Vagina (tissue), 2 donors: Measurements from ENCODE around the gene VGF. TPM values are rescaled to one million over a fixed set of nuclear protein-coding genes. Genes with fewer than 3 reads are reported as not detected.
"Not testable (repeated sequence)": the region's sequence is repeated elsewhere in the genome, so short reads cannot be mapped to it uniquely, and the experiment has no call there.

ENCODE experiments used
- DNase-seq, 2 donors: peaks; one replicate each; pipeline ENCODE4 v3.0.0-alpha.2; 2017; ENCODE audit errors: extremely low spot score in 2 of 2
- H3K27ac ChIP-seq: fragments of 200-600 bp; sonication (generic); one replicate; pipeline ENCODE4 v1.5.1; 2019
- H3K27me3 ChIP-seq: fragments of 200-600 bp; sonication (generic); one replicate; pipeline ENCODE4 v1.5.1; 2019
- H3K36me3 ChIP-seq, 2 donors: fragments of 200-600 bp; sonication (generic); one replicate each; pipeline ENCODE4 v1.5.1; 2017 to 2019
- H3K4me1 ChIP-seq: fragments of 200-600 bp; sonication (generic); one replicate; pipeline ENCODE4 v1.5.1; 2019
- H3K4me3 ChIP-seq, 2 donors: fragments of 200-600 bp; sonication (generic); 1 replicate in 1 of 2; 2 replicates in 1 of 2; pipeline ENCODE4 v1.5.1; 2016 to 2019
- H3K9me3 ChIP-seq: fragments of 200-600 bp; sonication (generic); one replicate; pipeline ENCODE4 v1.5.1; 2019
- POLR2A ChIP-seq, 2 donors: fragments of 450-650 bp; IDR thresholded peaks; one replicate each; pipeline ENCODE4 v1.6.1; 2017; ENCODE audit warnings: antibody characterized with exemption in 2 of 2, mild to moderate bottlenecking in 2 of 2, moderate library complexity in 2 of 2
- POLR2AphosphoS5 ChIP-seq, 2 donors: sonication (generic); formaldehyde crosslinking; IDR thresholded peaks; one replicate each; pipeline ENCODE4 v1.9.0; 2017; ENCODE audit warnings: antibody characterized with exemption in 2 of 2, mild to moderate bottlenecking in 2 of 2, low read depth in 1 of 2; ENCODE audit not compliant: insufficient read depth in 1 of 2
- intact Hi-C: fragments of 100-400 bp; cut with DNase I; formaldehyde crosslinking; loops from one replicate; pipeline ENCODE4 v1.15.1; 2023
- total RNA-seq: library from RNA; depleted of rRNA; stranded (reverse); fragments of >200 nt; gene quantifications from one replicate; pipeline ENCODE4 v1.2.3, GENCODE V29; 2016
- TF ChIP-seq, protein P1 (sequence below), 3 experiments: fragments of 450-650 bp in 2 of 3; fragments of 200-600 bp in 1 of 3; sonication (generic) in 1 of 3; IDR thresholded peaks; one replicate each; pipeline ENCODE4 v1.5.1; 2017 to 2019; ENCODE audit warnings: antibody characterized with exemption in 3 of 3, mild to moderate bottlenecking in 2 of 3, moderate library complexity in 2 of 3

Gene VGF
- total RNA-seq, 1 donor from 2014 or later: 1.2 TPM

GRCh38 chr7:101207459-101207858 lies 42.1 kb upstream of the VGF start:
- intact Hi-C loops: no loop called here
- Histone ChIP-seq H3K4me1 (no peaks in the 10 kb centered on the region), H3K36me3 (peaks cover 0 to 41% of the 10 kb centered on the region in 2 donors), H3K9me3 (no peaks in the 10 kb centered on the region), H3K27ac (no peak overlapping the region), H3K27me3 (no peaks in the 10 kb centered on the region), H3K4me3 (no peak overlapping the region)
- TF ChIP-seq POLR2AphosphoS5 (IDR thresholded peaks at IDR 0.05; ENCODE audit: insufficient read depth in 1 of 2, low read depth in 1 of 2) (no peak), POLR2A (IDR thresholded peaks at IDR 0.05) (no peak)
- TF ChIP-seq, protein P1, sequence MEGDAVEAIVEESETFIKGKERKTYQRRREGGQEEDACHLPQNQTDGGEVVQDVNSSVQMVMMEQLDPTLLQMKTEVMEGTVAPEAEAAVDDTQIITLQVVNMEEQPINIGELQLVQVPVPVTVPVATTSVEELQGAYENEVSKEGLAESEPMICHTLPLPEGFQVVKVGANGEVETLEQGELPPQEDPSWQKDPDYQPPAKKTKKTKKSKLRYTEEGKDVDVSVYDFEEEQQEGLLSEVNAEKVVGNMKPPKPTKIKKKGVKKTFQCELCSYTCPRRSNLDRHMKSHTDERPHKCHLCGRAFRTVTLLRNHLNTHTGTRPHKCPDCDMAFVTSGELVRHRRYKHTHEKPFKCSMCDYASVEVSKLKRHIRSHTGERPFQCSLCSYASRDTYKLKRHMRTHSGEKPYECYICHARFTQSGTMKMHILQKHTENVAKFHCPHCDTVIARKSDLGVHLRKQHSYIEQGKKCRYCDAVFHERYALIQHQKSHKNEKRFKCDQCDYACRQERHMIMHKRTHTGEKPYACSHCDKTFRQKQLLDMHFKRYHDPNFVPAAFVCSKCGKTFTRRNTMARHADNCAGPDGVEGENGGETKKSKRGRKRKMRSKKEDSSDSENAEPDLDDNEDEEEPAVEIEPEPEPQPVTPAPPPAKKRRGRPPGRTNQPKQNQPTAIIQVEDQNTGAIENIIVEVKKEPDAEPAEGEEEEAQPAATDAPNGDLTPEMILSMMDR (IDR thresholded peaks at IDR 0.05): no peak
- DNase-seq: no peak

GRCh38 chr7:101206665-101207042 lies 41.3 kb upstream of the VGF start:
- no peaks in the 10 kb centered on the region for H3K27me3 ChIP-seq
- intact Hi-C loops: no loop called here
- DNase-seq: no peak
- peaks cover 0 to 33% of the 10 kb centered on the region in 2 donors for H3K36me3 ChIP-seq
- no peak overlapping the region for H3K4me3 ChIP-seq
- H3K27ac ChIP-seq: no peak overlapping the region
- H3K4me1 ChIP-seq: peaks cover 6% of the 10 kb centered on the region
- H3K9me3 ChIP-seq: no peaks in the 10 kb centered on the region
- TF ChIP-seq POLR2AphosphoS5 (IDR thresholded peaks at IDR 0.05; ENCODE audit: insufficient read depth in 1 of 2, low read depth in 1 of 2) (no peak), POLR2A (IDR thresholded peaks at IDR 0.05) (no peak)
- TF ChIP-seq, protein P1 (IDR thresholded peaks at IDR 0.05): no peak

GRCh38 chr7:101205901-101206664 lies 40.7 kb upstream of the VGF start:
- Histone ChIP-seq H3K4me3 (no peak overlapping the region), H3K27me3 (no peaks in the 10 kb centered on the region), H3K4me1 (peaks cover 8% of the 10 kb centered on the region), H3K27ac (no peak overlapping the region), H3K36me3 (peaks cover 0 to 28% of the 10 kb centered on the region in 2 donors), H3K9me3 (no peaks in the 10 kb centered on the region)
- DNase-seq: no peak
- intact Hi-C loops: no loop called here
- no peak for TF ChIP-seq POLR2AphosphoS5 (IDR thresholded peaks at IDR 0.05; ENCODE audit: insufficient read depth in 1 of 2, low read depth in 1 of 2)
- TF ChIP-seq, protein P1 (IDR thresholded peaks at IDR 0.05): no peak
- TF ChIP-seq POLR2A (IDR thresholded peaks at IDR 0.05): no peak

DNA sequence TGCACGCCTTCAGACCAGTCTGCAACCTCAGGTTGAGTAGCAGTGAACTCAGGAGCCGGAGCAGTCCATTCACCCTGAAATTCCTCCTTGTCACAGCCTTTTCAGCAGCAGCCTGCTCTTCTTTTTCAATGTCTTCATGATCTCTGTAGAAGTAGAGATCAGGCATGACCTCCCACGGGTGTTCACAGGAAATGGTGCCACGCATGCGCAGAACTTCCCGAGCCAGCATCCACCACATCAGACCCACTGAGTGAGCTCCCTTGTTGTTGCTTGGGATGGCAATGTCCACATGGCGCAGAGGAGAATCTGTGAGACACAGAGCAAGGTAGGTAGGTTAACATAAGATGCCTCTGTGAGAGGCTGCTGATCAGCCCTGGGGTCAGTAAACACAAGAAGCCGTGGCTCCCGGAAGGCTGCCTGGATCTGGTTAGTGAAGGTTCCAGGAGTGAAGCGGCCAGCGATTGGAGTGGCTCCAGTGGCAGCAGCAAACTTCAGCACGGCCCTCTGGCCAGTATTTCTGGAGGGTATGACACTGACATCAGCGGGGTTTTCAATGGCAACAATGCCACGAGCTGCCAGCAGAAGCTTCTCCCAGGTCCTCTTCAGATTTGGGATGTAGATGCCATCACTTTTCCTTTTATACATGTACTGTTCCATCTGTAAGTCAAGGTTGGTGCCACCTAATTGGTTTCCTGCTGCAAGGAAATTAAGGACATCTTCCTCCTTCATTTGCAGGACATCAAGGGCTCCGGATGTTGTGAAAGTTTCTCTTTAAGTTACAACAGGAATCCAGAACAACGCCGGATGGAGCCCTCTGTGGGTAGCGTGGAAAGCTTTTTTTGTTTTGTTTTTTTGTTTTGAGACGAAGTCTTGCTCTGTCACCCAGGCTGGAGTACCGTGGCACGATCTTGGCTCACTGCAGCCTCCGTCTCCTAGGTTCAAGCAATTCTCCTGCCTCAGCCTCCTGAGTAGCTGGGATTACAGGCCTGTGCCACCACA lies 38.7 kb upstream of the VGF start:
- H3K27me3 ChIP-seq, H3K4me1 ChIP-seq, H3K27ac ChIP-seq, H3K9me3 ChIP-seq, DNase-seq, intact Hi-C loops, H3K36me3 ChIP-seq, H3K4me3 ChIP-seq: not testable (repeated sequence)

DNA sequence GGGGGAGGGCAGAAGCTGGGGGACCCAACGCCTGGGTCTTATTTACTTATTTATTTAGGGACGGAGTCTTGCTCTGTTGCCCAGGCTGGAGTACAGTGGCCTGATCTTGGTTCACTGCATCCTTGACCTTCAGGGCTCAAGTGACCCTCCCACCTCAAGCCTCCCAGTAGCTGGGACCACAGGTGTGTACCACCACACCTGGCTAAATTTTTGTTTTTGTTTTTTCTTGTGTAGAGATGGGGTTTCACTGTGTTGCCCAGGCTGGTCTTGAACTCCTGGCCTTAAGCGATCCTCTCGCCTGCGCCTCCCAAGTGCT lies 37.2 kb upstream of the VGF start:
- H3K9me3 ChIP-seq: no peaks in the 10 kb centered on the region
- no peak for TF ChIP-seq POLR2A (IDR thresholded peaks at IDR 0.05)
- no peak for TF ChIP-seq POLR2AphosphoS5 (IDR thresholded peaks at IDR 0.05; ENCODE audit: insufficient read depth in 1 of 2, low read depth in 1 of 2)
- TF ChIP-seq, protein P1 (IDR thresholded peaks at IDR 0.05): no peak
- intact Hi-C loops: no loop called here
- peaks cover 8% of the 10 kb centered on the region for H3K4me1 ChIP-seq
- no peak overlapping the region for H3K4me3 ChIP-seq
- no peak for DNase-seq
- no peaks in the 10 kb centered on the region for H3K27me3 ChIP-seq
- H3K27ac ChIP-seq: no peak overlapping the region
- peaks cover 0 to 2% of the 10 kb centered on the region in 2 donors for H3K36me3 ChIP-seq
